NCI-H2196 (cell line): Measurements from ENCODE around the gene ABAT.
"Not testable (repeated sequence)": the region's sequence is repeated elsewhere in the genome, so short reads cannot be mapped to it uniquely, and the experiment has no call there.

Experiments
- DNase-seq: peaks from one replicate; lab custom pipeline; 2025; ENCODE audit not compliant: unreplicated experiment; lab: John Stamatoyannopoulos, UW

The ABAT gene

GRCh38 chr16:8678068-8678927 lies 3.9 kb downstream of the ABAT start:
- DNase-seq = no peak

GRCh38 chr16:8679151-8679550 lies 4.7 kb downstream of the ABAT start:
- DNase-seq = no peak

- DNase-seq = no peak
Observed at GRCh38 chr16:8682551-8683259, 8.3 kb downstream of the ABAT start.

GRCh38 chr16:8683640-8684039 lies 9.2 kb downstream of the ABAT start:
- no peak for DNase-seq

GRCh38 chr16:8685617-8686016 lies 11.2 kb downstream of the ABAT start:
- DNase-seq = no peak

GRCh38 chr16:8686031-8686621 lies 11.7 kb downstream of the ABAT start:
- DNase-seq = peak; percentile 39

- peak; percentile 17 for DNase-seq
Observed at GRCh38 chr16:8686879-8687278, 12.5 kb downstream of the ABAT start.

GRCh38 chr16:8689686-8690085 lies 15.3 kb downstream of the ABAT start:
- no peak for DNase-seq

- DNase-seq = no peak
Observed at GRCh38 chr16:8691728-8692127, 17.3 kb downstream of the ABAT start.

- no peak for DNase-seq
Observed at GRCh38 chr16:8694795-8695728, 20.6 kb downstream of the ABAT start.

GRCh38 chr16:8696880-8697279 lies 22.5 kb downstream of the ABAT start:
- DNase-seq = no peak

GRCh38 chr16:8697965-8698364 lies 23.5 kb downstream of the ABAT start:
- DNase-seq = no peak

- no peak for DNase-seq
Observed at GRCh38 chr16:8703693-8704092, 29.3 kb downstream of the ABAT start.

- DNase-seq = no peak
Observed at GRCh38 chr16:8704098-8704497, 29.7 kb downstream of the ABAT start.

GRCh38 chr16:8705100-8705822 lies 30.8 kb downstream of the ABAT start:
- not testable (repeated sequence) for DNase-seq

GRCh38 chr16:8708536-8708935 lies 34.1 kb downstream of the ABAT start:
- DNase-seq = no peak

- DNase-seq = no peak
Observed at GRCh38 chr16:8712589-8713361, 38.4 kb downstream of the ABAT start.

- no peak for DNase-seq
Observed at GRCh38 chr16:8713635-8714172, 39.3 kb downstream of the ABAT start.

- no peak for DNase-seq
Observed at GRCh38 chr16:8714174-8714573, 39.8 kb downstream of the ABAT start.
